Breast epithelium (tissue), 3 donors: Measurements from ENCODE around the gene SAMD8.

Experiments
- POLR2A ChIP-seq: fragments of 450-650 bp; IDR thresholded peaks from one replicate; pipeline ENCODE4 v1.6.1; 2016; ENCODE audit warnings: antibody characterized with exemption, mild to moderate bottlenecking, moderate library complexity
- TF ChIP-seq, protein P1 (sequence below), 3 donors: fragments of 450-650 bp; IDR thresholded peaks; one replicate each; pipeline ENCODE4 v1.5.1; 2016 to 2017; ENCODE audit warnings: antibody characterized with exemption in 3 of 3, mild to moderate bottlenecking in 3 of 3, moderate library complexity in 3 of 3

DNA sequence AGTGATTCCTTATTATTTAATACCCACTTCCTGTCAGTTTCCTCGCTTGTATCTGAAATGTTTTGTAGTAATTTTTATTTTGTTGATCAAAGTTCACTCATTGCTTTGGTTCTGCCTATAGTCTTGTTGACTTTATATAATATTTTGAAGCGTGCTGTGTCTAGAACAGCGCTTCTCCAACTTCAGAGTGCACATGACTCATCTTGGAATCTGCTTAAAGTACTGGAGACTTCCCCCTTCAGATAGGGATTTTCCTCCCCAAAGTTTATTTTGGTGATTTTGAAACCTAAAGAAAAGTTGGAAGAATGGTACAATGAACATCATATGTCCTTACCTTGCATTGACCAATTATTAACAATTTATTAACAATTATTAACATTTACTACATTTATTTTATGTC, 118.5 kb downstream of the SAMD8 start:
- TF ChIP-seq, protein P1, sequence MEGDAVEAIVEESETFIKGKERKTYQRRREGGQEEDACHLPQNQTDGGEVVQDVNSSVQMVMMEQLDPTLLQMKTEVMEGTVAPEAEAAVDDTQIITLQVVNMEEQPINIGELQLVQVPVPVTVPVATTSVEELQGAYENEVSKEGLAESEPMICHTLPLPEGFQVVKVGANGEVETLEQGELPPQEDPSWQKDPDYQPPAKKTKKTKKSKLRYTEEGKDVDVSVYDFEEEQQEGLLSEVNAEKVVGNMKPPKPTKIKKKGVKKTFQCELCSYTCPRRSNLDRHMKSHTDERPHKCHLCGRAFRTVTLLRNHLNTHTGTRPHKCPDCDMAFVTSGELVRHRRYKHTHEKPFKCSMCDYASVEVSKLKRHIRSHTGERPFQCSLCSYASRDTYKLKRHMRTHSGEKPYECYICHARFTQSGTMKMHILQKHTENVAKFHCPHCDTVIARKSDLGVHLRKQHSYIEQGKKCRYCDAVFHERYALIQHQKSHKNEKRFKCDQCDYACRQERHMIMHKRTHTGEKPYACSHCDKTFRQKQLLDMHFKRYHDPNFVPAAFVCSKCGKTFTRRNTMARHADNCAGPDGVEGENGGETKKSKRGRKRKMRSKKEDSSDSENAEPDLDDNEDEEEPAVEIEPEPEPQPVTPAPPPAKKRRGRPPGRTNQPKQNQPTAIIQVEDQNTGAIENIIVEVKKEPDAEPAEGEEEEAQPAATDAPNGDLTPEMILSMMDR (IDR thresholded peaks at IDR 0.05) = no peak
- TF ChIP-seq POLR2A = no peak
